TTC549 (cell line): Measurements from ENCODE around the gene LRTM2.

Source experiments
- FAIRE-seq: peaks from 2 replicates; lab custom pipeline; 2012; peaks lifted over from hg19 to GRCh38; lab: Jason Lieb, UNC

The LRTM2 gene

GRCh38 chr12:1830401-1830845, 10.1 kb downstream of the LRTM2 start:
- no peak for FAIRE-seq

GRCh38 chr12:1830981-1831963, 10.9 kb downstream of the LRTM2 start:
- FAIRE-seq: no peak

- no peak for FAIRE-seq
Observed at GRCh38 chr12:1832801-1833595, 12.6 kb downstream of the LRTM2 start.

- no peak for FAIRE-seq
Observed at GRCh38 chr12:1833596-1834028, 13.2 kb downstream of the LRTM2 start.

- no peak for FAIRE-seq
Observed at GRCh38 chr12:1834186-1834925, 14.0 kb downstream of the LRTM2 start.

- no peak for FAIRE-seq
Observed at GRCh38 chr12:1835211-1836131, 15.1 kb downstream of the LRTM2 start.

GRCh38 chr12:1836241-1836803, 16.0 kb downstream of the LRTM2 start:
- no peak for FAIRE-seq

- no peak for FAIRE-seq
Observed at GRCh38 chr12:1836854-1837421, 16.6 kb downstream of the LRTM2 start.

- no peak for FAIRE-seq
Observed at GRCh38 chr12:1837541-1838204, 17.3 kb downstream of the LRTM2 start.

- FAIRE-seq: no peak
Observed at GRCh38 chr12:1838205-1838993, 18.0 kb downstream of the LRTM2 start.

- no peak for FAIRE-seq
Observed at GRCh38 chr12:1838994-1839365, 18.6 kb downstream of the LRTM2 start.

GRCh38 chr12:1839464-1839863, 19.1 kb downstream of the LRTM2 start:
- no peak for FAIRE-seq

GRCh38 chr12:1839956-1840951, 19.9 kb downstream of the LRTM2 start:
- FAIRE-seq: no peak

- no peak for FAIRE-seq
Observed at GRCh38 chr12:1840981-1841425, 20.6 kb downstream of the LRTM2 start.

GRCh38 chr12:1841586-1842182, 21.3 kb downstream of the LRTM2 start:
- FAIRE-seq: no peak

GRCh38 chr12:1842183-1842904, 22.0 kb downstream of the LRTM2 start:
- no peak for FAIRE-seq
